ENCODE measurements around the gene UNC80. TPM values are rescaled to one million over a fixed set of nuclear protein-coding genes. Genes with fewer than 3 reads are reported as not detected.
A peak's percentile ranks its signal among the peaks of the same experiment; 100 is the strongest.

UNC80 gene
- total and polyA plus RNA-seq, 2 of the 4 experiments (the other 2 are of a cell fraction) = not detected

DNA sequence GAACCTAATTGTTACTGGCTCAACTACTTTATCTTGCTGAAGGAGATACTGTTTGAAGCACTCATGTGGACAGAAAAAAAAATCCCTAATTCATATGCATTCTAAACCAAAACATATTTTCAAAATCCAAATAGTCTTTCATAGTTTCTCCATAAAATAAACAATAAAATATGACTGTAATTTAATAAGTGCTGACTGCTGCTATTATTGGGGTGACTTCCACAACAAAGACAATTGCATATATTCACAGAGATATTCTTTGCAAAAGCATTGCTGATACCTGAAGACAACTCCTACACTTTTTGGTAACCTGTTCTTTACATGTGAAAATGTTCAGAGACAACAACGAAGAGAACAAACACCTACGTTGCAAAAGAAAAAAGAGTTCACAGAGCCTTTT is 157.7 kb downstream of the UNC80 start:
- no peaks in the 10 kb centered on the region for H3K79me1 ChIP-seq (ENCODE audit: low read depth in 1 of 2, low read length in 2 of 2)
- no peaks in the 10 kb centered on the region for H3K9me1 ChIP-seq (ENCODE audit: insufficient read depth, low read length)
- H4K5ac ChIP-seq (ENCODE audit: low read depth, low read length) = no peak overlapping the region
- H3K4ac ChIP-seq (ENCODE audit: low read depth, low read length) = no peak overlapping the region
- in situ Hi-C loops (cut with MboI; ENCODE audit: low sequenced_read_pairs) (no loop called here), intact Hi-C loops (cut with micrococcal nuclease) (no loop called here), dilution Hi-C loops (cut with HindIII; ENCODE audit: low sequenced_read_pairs, unreplicated experiment) (no loop called here)
- no peaks in the 10 kb centered on the region for H3K9me3 ChIP-seq (ENCODE audit: control insufficient read depth, insufficient read depth, low read length)
- no peak overlapping the region for H3K4me2 ChIP-seq (ENCODE audit: low read depth, low read length)
- H3K36me3 ChIP-seq (ENCODE audit: control insufficient read depth, insufficient read depth, low read length) = no peaks in the 10 kb centered on the region
- DNase-seq = no peak
- H2BK5ac ChIP-seq (ENCODE audit: low read depth, low read length, poor library complexity, severe bottlenecking) = no peak overlapping the region
- no peaks in the 10 kb centered on the region for H4K20me1 ChIP-seq (ENCODE audit: insufficient read depth, low read length)
- no peaks in the 10 kb centered on the region for H3K27me3 ChIP-seq (ENCODE audit: control insufficient read depth, insufficient read depth, low read length)
- no peak overlapping the region for H4K91ac ChIP-seq (ENCODE audit: insufficient read depth, low read depth, low read length)
- no peak overlapping the region for H2AK9ac ChIP-seq (replicated peaks; ENCODE audit: low read depth, low read length, poor library complexity)
- H2BK15ac ChIP-seq (ENCODE audit: low read depth, low read length) = no peak overlapping the region
- no peak overlapping the region for H4K8ac ChIP-seq (ENCODE audit: low read depth in 2 of 2, low read length in 2 of 2)
- no peak overlapping the region for H2BK120ac ChIP-seq (ENCODE audit: low read depth, low read length)
- H3K9ac ChIP-seq (ENCODE audit: low read depth, low read length) = no peak overlapping the region
- no peak overlapping the region for H3K14ac ChIP-seq (replicated peaks; ENCODE audit: low read depth, low read length)
- no CpG with 5 or more reads among the region's 2 CpGs for WGBS, 2 experiments (ENCODE audit: extremely low coverage in 2 of 2, insufficient read length in 1 of 2)
- no peak overlapping the region for H3K56ac ChIP-seq (ENCODE audit: extremely low read depth, insufficient read depth, low read length)
- no peak overlapping the region for H3K4me3 ChIP-seq (ENCODE audit: insufficient read depth, low read depth, low read length)
- H3K4me1 ChIP-seq (ENCODE audit: control insufficient read depth, insufficient read depth, low read length) = peaks cover 2% of the 10 kb centered on the region; the same call in 1 of the 2 replicates
- ChIA-PET CTCF (no interaction called here), POLR2A (ENCODE audit: unreplicated experiment) (no interaction called here)
- no peak overlapping the region for H3K18ac ChIP-seq (ENCODE audit: low read depth, low read length)
- H3K23ac ChIP-seq (ENCODE audit: low read depth, low read length) = no peak overlapping the region
- no peak overlapping the region for H2BK20ac ChIP-seq (ENCODE audit: low read depth, low read length)
- no peak overlapping the region for H2AK5ac ChIP-seq (ENCODE audit: low read depth, low read length)
- no TSS peak for BruUV-seq (replicated peaks)
- H3K27ac ChIP-seq (ENCODE audit: insufficient read depth, low read length) = no peak overlapping the region
- ATAC-seq (ENCODE audit: low read depth) = no peak
- H2AFZ ChIP-seq (replicated peaks; ENCODE audit: low read length, poor library complexity) = no peak overlapping the region
- TF ChIP-seq FOS (IDR thresholded peaks at IDR 0.05; ENCODE audit: low read depth, low read length) (no peak), MAZ (IDR thresholded peaks at IDR 0.05; ENCODE audit: borderline replicate concordance, low read depth, low read length) (no peak), MAFK (IDR thresholded peaks at IDR 0.05; ENCODE audit: low read depth, low read length) (peak; percentile 24; the same call in 1 of the 2 replicates), SMC3 (IDR thresholded peaks at IDR 0.05; ENCODE audit: low read depth, low read length) (no peak)

All from IMR-90 (cell line).